Activated CD4-positive, alpha-beta T cell treated with anti-CD3 and anti-CD28 coated beads, Interleukin-2, amount 50 U/mL, for 48 hours (primary cell): Measurements from ENCODE around the gene FKBP11.
"Not testable (repeated sequence)": the region's sequence is repeated elsewhere in the genome, so short reads cannot be mapped to it uniquely, and the experiment has no call there.

Source experiments
- DNase-seq, 2 experiments: peaks; one replicate each; pipeline ENCODE4 v3.0.0-alpha.2; 2020

The FKBP11 gene

DNA sequence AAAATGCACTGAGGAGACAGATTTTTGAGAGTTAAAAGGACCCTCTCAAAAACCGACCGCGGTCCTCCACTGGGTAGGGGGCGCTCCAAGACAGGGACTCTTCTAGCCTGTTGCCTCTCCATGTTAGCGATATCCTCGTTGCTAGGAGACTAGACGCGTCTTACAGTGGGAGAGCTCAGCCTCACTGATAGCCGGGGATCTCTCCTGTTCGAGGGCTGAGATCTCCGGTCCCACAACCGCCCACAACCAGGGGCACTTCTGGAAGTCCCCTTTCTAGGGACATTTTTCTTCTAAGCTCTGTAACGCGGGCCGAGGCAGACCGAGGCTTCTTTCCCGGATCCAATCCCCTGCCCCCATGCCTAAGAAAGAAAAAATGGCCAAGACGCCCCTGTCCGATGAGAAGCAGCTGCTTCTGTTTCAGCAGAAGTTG lies 21.3 kb downstream of the FKBP11 start:
- peak; percentile 85 to 90 for DNase-seq

DNA sequence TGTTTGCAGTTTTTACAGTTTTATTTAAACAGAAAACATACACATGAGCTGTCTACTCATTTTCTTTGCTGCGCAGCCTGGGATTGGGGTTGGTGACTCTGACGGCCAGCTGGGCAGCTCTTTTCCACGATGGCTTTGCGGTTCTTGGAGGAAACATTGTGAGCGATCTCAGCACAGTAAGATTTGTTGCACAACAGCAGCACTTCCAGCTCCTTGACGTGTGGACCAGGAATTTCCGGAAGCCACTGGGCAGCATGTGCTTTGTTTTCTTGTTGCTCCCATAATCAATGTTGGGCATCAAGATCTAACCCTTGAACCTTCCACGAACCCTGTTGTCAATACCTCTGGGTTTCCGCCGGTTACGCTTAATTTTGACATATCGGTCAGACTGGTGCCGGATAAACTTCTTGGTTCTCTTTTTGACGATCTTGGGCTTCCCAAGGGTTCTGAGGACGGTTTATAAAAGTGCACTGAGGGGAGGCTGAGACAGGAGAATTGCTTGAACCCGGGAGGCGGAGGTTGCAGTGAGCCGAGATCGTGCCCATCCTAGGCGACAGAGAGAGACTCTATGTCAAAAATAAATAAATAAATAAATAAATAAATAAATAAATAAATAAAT lies 21.8 kb downstream of the FKBP11 start:
- no peak for DNase-seq

DNA sequence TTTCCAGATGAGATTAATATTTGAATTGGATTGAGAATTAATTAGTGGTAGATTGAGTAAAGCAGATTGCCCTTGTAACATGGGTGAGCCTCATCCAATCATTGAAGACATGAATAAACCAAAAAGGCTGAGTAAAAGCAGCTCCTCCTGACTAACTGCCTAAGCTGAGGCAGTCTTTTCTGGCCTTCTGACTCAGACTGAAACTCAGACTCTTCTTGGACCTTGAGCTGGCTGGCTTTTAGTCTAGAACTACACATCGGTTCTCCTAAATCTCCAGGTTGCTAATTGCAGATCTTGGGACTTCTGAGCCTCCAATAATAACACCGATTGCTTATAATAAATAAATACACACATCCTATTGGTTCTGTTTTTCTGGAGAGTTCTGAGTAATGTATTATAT lies 24.0 kb downstream of the FKBP11 start:
- no peak for DNase-seq

DNA sequence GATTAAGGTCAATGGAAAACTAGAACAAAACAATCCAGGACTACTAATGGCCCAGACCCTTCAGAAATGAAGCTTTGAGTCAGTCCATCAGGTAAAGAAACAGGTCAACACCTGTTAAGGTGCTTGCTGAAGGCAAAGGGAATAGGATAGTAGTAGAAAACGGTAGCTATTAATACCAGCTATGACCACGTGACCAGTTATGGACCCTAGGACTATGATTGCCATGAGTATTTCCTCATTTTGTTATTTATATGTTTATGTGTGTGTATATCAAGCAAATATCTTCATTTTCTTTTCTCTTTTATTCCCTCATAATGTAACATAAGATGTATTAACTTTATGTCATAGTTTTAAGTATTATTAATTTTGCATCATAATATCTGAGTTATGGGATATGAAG lies 25.6 kb downstream of the FKBP11 start:
- no peak for DNase-seq

DNA sequence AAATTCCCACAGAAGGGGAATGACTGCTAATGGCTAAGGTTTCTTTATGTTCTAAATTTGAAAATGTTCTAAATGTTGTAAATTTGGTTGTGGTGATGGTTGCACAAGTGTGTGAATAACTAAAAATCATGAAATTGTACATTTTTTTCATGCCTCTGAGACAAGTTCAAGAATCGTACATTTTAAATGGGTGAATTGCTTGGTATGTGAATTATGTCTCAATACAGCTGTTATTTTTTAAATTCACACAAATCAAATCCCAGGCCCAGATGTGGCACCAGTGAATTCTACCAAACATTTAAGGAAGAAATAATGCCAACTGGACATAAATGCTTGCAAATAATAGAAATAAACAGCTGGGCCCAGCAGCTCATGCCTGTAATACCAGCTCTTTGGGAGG lies 31.0 kb downstream of the FKBP11 start:
- no peak for DNase-seq

DNA sequence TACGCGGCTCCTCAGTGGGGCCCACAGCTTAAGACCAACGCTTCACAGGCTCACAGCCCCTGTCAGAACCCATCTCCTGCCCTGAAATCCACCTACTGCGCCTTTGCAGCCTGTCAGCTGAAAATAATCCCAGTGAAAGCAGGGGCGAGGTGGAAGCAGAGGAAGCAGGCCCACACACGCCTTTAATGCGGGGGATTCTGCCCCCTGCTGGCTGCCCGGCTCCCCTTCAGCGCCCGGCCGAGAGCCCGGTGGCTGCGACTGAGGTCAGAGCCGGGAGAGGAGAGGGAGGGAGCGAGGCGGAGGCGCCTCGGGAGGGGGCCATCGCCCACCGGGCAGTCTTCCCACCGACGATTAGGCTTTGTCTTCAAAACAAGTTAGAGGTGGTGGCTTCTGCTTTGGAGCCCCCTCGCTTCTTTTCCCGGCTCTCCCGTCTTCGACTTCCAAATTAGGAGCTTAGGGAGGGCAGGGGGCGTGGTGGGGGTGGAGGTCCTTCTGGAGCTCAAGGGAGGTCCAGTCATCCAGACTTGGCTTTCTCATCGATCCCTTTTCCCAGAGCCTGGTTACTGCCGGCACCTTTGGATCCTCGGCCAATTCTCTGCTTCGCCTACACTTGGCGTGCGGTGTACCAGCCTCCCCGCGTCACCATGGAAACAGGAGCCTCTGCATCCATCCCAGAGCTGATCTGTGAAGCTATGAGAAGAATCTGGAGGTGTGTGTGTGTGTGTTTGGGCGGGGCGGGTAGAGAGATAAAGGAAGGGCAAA lies 34.5 kb downstream of the FKBP11 start:
- peak; percentile 80 to 85 for DNase-seq

DNA sequence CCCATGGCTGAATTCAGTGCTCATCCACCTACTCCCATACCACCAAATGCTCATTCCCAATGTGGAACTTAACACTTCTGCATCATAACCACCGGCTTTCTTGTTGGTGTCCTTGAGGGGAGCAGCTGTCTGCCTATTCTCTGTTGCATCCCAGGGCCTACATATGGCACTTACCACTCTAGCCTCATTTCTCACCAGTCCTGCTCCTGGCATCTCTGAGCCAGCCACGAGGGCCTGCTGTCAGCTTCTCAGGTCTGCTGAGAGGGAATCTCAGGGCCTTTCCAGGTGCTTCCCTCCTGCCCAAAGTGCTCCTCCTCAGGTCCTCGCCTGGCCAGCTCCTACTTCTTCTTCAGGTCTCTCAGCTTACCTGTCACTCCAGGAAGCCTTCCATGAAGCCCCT lies 35.6 kb downstream of the FKBP11 start:
- no peak for DNase-seq

DNA sequence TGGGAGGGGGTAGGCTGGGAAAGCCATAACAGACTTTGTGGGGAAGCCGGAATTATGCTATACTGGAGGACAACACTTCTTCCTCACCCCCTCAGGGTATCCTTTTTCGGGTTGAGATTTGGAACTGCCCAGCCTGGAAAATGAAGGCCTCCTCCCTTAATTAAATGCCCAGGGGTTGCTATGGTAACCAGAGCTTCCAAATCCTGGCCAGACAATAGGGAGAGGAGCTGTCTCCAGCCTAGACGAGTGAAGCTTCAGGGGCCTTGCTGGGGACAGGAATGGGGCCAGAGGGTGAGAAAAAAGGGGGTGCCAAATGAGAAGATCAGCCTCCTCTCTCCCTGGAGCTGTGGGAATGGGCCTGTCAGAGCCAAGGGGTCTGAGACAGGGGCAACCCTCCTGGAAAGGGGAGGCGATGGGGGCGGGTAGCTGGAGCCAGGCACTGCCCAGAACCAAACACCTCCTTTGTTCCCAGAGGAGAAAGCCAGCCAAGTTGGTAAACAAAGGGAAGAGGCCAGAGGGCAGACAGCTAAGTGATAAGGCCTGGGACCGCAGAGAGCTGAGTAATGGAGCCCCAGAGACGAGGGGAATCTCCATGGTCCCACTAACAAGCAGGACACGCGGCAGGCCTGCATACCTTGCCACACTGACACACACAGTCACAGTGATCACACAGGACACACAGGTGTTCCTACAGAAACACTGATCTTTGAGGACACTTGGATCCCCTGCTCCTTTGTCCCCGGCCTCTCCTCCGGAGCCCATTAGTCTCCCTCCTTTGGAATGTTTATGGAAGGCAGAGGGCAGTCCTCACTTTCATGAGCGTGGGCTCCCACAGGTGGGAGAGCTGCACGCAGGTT lies 41.8 kb downstream of the FKBP11 start:
- DNase-seq: no peak

DNA sequence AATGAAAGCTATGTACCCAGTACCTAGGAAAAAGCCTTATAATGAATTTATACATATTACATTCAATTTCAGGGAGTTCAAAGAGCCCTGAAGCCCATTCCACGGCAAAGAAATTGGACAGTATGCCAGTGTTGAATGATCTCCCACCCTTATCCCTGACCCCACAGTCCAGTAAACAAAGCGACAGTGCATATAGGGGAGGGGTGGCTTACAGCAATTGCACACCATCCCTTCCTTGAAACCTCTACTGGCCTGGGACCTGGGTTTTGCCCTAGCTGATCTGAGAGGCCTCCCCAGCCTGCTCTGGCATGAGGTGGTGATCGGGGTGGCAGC lies 42.4 kb downstream of the FKBP11 start:
- DNase-seq: no peak

DNA sequence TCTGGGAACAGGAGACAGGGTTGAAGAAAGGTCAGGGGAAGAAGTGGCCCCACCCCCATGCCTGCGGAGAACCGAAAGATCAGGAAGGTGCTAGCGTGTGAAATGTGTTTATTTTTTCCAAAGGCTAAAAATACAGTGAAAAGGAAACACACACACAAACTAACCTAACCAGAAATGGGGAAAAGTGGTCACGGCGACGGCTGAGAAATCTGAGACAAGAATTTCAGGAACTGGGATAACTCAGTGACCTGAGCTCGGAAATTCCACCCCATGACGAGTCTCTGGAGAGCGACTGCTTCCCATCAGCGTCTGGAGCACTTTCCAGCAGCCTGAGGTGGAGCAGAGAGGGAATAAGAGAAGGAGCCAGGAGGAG lies 43.0 kb downstream of the FKBP11 start:
- no peak for DNase-seq

DNA sequence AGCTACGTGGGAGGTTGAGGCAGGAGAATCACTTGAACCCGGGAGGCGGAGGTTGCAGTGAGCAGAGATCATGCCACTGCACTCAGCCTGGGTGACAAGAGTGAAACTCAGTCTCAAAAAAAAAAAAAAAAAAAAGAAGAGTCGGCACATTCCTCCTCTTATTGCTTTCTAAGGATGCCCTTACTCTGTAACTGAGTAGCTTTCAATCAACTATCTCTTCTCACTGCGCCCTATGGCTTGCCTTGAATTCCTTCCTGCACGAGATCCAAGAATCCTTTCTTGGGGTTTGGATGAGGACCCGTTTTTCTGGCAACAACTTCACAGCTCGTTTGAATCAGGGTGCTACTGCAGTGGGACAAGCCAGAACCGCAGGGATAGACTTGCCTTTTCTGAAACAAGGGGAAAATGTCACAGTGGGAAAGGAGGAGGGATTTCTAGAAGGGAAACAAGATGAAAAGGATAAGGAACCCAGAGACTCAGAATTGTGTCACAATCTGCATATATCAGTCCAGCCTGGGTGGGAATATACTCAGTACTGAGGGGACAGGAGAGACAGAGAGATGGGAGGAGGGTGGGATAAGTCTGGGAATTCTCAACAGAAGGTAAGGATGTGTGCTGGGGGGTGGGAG lies 43.5 kb downstream of the FKBP11 start:
- no peak for DNase-seq

DNA sequence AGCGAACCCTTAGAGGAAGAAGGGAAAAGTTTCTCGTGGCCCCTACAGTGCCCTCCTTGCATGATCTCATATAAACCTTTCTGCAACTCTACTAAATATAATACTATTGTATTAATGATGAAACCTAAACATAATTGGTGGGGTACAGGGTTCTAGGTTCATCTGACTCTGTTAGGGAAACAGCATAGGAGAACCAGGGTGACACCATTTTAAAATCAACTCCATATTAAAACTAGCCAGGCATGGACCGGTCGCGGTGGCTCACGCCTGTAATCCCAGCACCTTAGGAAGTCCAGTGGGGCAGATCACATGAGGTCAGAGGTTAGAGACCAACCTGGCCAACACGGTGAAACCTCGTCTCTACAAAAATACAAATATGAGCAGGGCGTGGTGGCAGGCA lies 44.6 kb downstream of the FKBP11 start:
- no peak for DNase-seq

DNA sequence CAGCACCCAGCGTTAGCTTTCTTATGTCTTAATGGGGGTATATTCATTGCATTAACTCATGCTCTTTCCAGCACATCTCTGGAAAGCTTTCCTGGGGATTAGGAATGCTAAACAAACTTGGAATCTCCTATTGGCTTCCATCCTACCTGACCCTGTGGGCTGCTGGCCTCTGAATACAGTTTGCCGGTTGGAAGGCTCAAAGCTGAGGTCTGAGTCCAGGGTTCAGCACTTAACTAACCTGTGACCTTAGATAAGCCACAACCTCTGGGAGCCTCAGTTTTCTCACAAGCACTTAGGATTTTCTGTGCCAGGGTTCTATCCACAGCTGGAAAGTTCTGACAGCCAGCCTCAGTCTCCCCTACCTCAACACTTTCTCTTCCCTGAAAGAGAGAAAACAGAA lies 46.7 kb downstream of the FKBP11 start:
- no peak for DNase-seq

DNA sequence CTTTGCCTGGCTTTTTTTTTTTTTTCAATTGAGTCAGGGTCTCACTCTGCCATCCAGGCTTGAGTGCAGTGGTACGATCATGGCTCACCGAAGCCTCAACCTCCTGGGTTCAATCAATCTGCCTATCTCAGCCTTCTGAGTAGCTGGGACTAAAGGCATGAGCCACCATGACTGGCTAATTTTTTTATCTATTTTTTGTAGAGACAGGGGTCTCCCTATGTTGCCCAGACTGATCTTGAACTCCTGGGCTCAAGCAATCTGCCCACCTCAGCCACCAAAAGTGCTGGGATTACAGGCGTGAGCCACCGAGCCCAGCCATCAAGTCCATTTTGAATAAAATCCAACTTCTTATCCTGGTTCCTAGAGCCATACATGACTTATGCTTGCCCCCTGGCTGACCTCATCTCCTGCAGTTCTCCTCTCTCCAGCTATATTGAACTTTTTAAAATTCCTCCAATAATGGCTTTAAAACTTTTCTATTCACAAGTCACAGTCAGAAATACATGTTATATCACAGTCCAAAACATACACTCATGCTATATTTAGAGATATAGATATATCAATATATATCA lies 49.3 kb downstream of the FKBP11 start:
- no peak for DNase-seq

DNA sequence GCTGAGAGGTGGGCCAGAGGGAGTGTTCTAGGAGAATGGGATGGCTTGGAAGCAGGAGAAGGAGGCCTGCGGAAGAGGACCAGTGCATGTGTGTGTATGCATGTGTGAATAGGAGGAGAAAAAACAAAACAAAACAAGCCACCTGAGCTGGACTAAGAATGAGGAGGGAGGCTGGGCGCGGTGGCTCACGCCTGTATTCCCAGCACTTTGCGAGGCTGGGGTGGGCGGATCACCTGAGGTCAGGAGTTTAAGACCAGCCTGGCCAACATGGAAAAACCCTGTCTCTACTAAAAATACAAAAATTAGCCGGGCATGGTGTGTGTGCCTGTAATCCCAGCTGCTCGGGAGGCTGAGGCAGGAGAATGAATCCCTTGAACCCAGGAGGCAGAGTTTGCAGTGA lies 51.8 kb downstream of the FKBP11 start:
- DNase-seq: not testable (repeated sequence)

DNA sequence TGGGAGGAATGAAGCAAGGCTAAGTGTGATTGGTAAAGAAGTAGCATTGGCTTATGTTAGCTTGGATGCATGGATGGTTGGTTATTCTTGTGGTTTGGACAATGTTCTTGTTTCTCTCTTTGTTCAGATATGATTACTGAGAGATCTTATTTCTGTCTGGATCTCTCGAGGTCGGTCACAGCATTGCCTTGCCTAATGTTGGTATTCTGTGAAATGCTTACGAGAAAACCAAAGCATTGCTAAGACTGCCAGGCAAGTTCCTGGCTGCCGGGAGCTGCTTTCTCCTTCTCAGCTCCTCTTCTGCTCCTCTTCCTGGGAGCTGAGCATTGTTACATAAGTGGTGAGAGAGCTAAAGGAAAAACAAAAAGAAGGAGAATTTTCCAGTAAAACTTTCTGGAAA lies 52.2 kb downstream of the FKBP11 start:
- no peak for DNase-seq
